Measurements from ENCODE around the gene SMAD3.

Gene SMAD3

DNA sequence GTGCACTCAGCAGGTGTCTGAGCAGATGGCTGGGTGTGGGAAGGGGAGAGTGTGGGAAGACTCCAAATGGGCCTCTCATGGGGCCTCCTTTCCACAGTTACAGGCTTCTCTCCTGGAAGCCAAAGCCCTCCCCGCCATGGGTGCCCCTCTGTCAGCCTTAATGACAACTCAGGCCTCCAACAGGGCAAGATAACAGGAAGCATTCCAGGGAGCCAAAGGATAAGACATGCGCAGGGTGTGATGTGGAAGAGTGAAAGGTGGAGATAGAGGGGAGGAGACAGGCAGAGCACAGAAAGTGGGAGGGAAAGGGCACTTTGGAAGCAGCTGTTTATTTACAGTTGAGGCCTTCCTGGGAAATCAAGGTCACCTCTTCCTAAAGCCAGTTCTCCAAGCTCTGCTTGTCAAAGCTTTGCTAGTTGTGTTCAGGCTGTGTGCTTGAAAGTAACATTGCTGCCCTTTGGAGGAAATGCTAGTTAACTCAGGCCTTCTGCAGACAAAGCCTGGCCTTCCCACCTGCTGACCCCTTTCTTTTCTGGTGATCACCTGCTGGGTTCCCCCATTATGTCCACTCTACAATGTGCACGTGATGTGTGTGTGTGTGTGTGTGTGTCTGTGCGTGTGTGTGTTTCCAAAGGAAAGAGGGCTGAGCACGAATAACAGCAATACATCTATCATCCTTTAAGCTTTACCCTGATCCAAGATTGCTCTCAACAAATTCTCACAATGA is 35.2 kb upstream of the SMAD3 start:
- DNase-seq = no peak
- no peak for TF ChIP-seq GATA1 (IDR thresholded peaks at IDR 0.05; ENCODE audit: low read depth, low read length)
- TF ChIP-seq POLR2A (IDR thresholded peaks at IDR 0.05; ENCODE audit: low read length) = no peak

- no peak for DNase-seq
- TF ChIP-seq POLR2A (IDR thresholded peaks at IDR 0.05; ENCODE audit: low read length) = no peak
- no peak for TF ChIP-seq GATA1 (IDR thresholded peaks at IDR 0.05; ENCODE audit: low read depth, low read length)
Observed at GRCh38 chr15:67031331-67031730, 34.1 kb upstream of the SMAD3 start.

DNA sequence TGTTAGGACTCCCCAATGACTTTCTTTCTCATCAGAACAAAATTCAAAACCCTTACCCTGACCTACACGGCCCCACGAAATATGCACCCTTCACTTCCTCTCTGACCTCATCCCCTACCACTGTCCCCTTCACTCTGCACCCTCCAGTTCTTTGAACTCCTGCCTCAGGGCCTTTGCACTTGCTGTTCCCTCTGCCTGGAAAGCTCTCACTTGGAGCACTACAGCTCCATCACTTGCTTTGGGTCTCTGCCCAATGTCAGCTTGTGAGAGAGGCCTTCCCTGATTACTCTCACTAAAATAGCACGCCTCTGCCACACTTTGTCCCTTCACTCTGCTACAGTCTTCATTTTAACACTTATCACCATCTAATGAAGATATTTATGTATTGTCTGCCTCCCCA is 32.8 kb upstream of the SMAD3 start:
- DNase-seq = no peak
- TF ChIP-seq POLR2A (IDR thresholded peaks at IDR 0.05; ENCODE audit: low read length) (no peak), GATA1 (IDR thresholded peaks at IDR 0.05; ENCODE audit: low read depth, low read length) (no peak)

- TF ChIP-seq POLR2A (IDR thresholded peaks at IDR 0.05; ENCODE audit: low read length) (no peak), GATA1 (IDR thresholded peaks at IDR 0.05; ENCODE audit: low read depth, low read length) (no peak)
- DNase-seq = no peak
Observed at GRCh38 chr15:67033012-67033411, 32.4 kb upstream of the SMAD3 start.

- TF ChIP-seq POLR2A (IDR thresholded peaks at IDR 0.05; ENCODE audit: low read length) (no peak), GATA1 (IDR thresholded peaks at IDR 0.05; ENCODE audit: low read depth, low read length) (no peak)
- no peak for DNase-seq
Observed at GRCh38 chr15:67033571-67034044, 31.8 kb upstream of the SMAD3 start.

GRCh38 chr15:67035886-67036285 is 29.5 kb upstream of the SMAD3 start:
- TF ChIP-seq POLR2A (IDR thresholded peaks at IDR 0.05; ENCODE audit: low read length) (no peak), GATA1 (IDR thresholded peaks at IDR 0.05; ENCODE audit: low read depth, low read length) (no peak)
- DNase-seq = no peak

GRCh38 chr15:67036775-67037555 is 28.4 kb upstream of the SMAD3 start:
- no peak for DNase-seq
- TF ChIP-seq POLR2A (IDR thresholded peaks at IDR 0.05; ENCODE audit: low read length) (no peak), GATA1 (IDR thresholded peaks at IDR 0.05; ENCODE audit: low read depth, low read length) (no peak)

- DNase-seq = no peak
- TF ChIP-seq POLR2A (IDR thresholded peaks at IDR 0.05; ENCODE audit: low read length) = no peak
- TF ChIP-seq GATA1 (IDR thresholded peaks at IDR 0.05; ENCODE audit: low read depth, low read length) = no peak
Observed at GRCh38 chr15:67037694-67038093, 27.7 kb upstream of the SMAD3 start.

DNA sequence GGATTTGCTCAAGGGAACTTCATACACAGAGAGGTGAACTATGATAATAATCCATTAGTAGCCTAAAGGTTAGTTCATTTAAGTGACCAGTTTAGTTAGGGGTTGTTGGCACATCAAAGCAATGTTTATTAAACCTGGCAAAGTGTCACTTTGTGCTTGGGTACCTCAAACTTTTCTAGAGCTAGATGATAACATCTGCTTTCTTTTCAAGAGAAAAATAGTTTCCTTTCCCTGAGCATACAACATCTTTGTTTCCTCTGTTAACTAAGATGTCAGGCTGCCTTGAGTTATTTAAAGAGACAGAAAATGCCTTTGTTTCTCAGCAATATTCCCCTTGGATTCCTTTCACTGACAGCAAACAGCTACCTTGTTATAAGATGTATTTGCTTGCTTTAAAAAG is 26.7 kb upstream of the SMAD3 start:
- TF ChIP-seq POLR2A (IDR thresholded peaks at IDR 0.05; ENCODE audit: low read length) = no peak
- TF ChIP-seq GATA1 (IDR thresholded peaks at IDR 0.05; ENCODE audit: low read depth, low read length) = no peak
- no peak for DNase-seq

GRCh38 chr15:67039384-67040075 is 25.9 kb upstream of the SMAD3 start:
- TF ChIP-seq POLR2A (IDR thresholded peaks at IDR 0.05; ENCODE audit: low read length) (no peak), GATA1 (IDR thresholded peaks at IDR 0.05; ENCODE audit: low read depth, low read length) (no peak)
- DNase-seq = no peak

- TF ChIP-seq POLR2A (IDR thresholded peaks at IDR 0.05; ENCODE audit: low read length) (no peak), GATA1 (IDR thresholded peaks at IDR 0.05; ENCODE audit: low read depth, low read length) (no peak)
Observed at GRCh38 chr15:67040277-67040676, 25.1 kb upstream of the SMAD3 start.

GRCh38 chr15:67042551-67043142 is 22.8 kb upstream of the SMAD3 start:
- no peak for DNase-seq
- TF ChIP-seq POLR2A (IDR thresholded peaks at IDR 0.05; ENCODE audit: low read length) (no peak), GATA1 (IDR thresholded peaks at IDR 0.05; ENCODE audit: low read depth, low read length) (no peak)

More at GRCh38 chr15:67040277-67040676, 25.1 kb upstream of the SMAD3 start:
- DNase-seq = no peak

GRCh38 chr15:67043939-67044771 is 21.2 kb upstream of the SMAD3 start:
- no peak for DNase-seq
- TF ChIP-seq POLR2A (IDR thresholded peaks at IDR 0.05; ENCODE audit: low read length) (no peak), GATA1 (IDR thresholded peaks at IDR 0.05; ENCODE audit: low read depth, low read length) (no peak)

All from erythroblast (primary cell).